ENCODE results near the gene CDK15.

Gene CDK15

DNA sequence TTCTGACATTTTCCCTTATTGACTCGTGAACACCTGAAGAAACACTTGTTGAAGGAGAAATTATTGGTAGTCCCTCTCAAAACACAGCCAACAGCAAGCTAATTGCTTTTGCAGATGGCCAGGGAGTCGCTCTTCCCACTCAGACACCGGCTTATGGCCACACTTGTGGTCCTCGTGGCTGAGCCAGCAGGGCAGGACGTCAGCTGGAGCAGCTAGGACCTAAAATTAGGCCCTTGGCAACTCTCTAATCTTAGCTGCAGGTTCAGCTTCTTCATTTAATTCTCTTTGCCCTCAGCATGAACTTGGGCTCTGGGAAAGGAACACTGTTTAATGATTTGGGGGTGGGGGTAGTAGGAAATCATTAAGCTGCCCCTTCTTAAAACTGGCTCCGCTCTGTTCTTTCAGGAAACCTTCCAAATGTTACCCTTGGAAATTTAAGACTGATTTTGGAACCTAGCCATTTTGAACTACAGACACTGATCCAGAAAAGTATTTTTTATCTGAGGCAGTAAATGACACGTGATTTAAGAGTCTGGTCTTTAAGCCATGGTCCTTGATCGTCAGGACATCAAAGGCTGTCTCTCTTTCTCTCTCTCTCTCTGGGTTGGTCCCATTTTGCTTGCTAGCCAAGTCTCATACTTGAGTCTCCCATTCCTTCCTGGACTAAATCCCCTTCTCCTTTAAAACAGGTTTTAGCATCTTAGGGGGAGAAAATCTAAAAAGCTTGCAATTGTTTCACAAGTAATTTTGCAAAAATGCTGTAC lies 77.5 kb downstream of the CDK15 start:
- TF ChIP-seq, protein P1, sequence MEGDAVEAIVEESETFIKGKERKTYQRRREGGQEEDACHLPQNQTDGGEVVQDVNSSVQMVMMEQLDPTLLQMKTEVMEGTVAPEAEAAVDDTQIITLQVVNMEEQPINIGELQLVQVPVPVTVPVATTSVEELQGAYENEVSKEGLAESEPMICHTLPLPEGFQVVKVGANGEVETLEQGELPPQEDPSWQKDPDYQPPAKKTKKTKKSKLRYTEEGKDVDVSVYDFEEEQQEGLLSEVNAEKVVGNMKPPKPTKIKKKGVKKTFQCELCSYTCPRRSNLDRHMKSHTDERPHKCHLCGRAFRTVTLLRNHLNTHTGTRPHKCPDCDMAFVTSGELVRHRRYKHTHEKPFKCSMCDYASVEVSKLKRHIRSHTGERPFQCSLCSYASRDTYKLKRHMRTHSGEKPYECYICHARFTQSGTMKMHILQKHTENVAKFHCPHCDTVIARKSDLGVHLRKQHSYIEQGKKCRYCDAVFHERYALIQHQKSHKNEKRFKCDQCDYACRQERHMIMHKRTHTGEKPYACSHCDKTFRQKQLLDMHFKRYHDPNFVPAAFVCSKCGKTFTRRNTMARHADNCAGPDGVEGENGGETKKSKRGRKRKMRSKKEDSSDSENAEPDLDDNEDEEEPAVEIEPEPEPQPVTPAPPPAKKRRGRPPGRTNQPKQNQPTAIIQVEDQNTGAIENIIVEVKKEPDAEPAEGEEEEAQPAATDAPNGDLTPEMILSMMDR (IDR thresholded peaks at IDR 0.05; ENCODE audit: low read depth, low read length): no peak
- Histone ChIP-seq H3K27ac (no peak overlapping the region), H3K27me3 (ENCODE audit: insufficient read depth, low read depth, severe bottlenecking) (no peaks in the 10 kb centered on the region), H3K9me3 (ENCODE audit: severe bottlenecking) (no peaks in the 10 kb centered on the region), H3K36me3 (no peaks in the 10 kb centered on the region), H3K4me3 (ENCODE audit: low read depth, low read length) (no peak overlapping the region)
- peak; percentile 67 for DNase-seq

DNA sequence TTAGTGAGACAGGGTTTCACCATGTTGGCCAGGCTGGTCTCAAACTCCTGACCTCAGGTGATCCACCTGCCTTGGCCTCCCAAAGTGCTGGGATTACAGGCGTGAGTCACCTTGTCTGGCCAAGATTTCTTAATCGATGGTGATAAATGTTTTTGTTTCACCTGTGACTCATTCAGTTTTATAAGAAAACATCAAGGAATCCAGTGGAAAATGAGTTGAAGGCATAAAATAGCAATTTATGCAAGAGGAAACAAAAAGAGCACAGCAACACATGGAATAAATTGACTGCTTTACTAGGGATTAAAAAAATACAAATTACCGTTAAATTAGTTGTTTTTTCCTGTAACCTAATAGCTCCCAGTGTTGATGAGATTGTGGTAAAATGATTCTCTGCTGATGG lies 80.2 kb downstream of the CDK15 start:
- TF ChIP-seq, protein P1 (IDR thresholded peaks at IDR 0.05; ENCODE audit: low read depth, low read length): no peak
- H3K27me3 ChIP-seq (ENCODE audit: insufficient read depth, low read depth, severe bottlenecking): no peaks in the 10 kb centered on the region
- no peak for DNase-seq

DNA sequence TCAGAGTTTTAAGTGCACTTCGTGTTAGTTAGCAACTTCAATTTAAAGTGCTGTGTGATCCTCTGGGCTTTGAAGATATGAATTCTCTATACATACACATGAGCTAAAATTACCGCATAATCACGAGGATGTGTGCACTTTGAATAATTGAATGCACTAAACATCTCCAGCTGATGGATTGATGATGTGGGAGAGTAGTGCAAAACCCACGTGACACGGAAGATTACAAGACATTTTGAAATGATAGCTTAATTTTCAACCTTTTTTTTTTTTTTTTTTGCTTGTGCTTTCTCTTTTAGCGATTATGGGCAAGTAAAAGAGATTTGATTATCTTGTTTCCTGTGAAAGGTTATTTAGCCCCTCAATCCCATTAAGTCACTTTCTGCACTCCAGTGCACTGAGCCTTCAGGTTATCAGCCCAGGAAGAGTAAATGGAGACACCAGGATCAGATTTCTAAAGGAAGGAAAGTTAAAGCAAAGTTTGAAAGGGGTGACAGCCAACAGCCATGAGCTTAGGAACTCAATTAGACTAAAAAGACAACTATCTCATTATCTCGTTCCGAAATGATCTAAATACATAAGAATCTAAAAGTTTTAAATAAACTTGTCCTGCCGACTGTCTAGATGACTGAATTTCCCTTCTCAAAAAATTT lies 81.6 kb downstream of the CDK15 start:
- peak; percentile 20 for DNase-seq
- TF ChIP-seq, protein P1 (IDR thresholded peaks at IDR 0.05; ENCODE audit: low read depth, low read length): no peak
- H3K4me3 ChIP-seq (ENCODE audit: low read depth, low read length): no peak overlapping the region

More for the DNA sequence above, 80.2 kb downstream of the CDK15 start:
- no peaks in the 10 kb centered on the region for H3K36me3 ChIP-seq
- H3K4me3 ChIP-seq (ENCODE audit: low read depth, low read length): no peak overlapping the region
- H3K27ac ChIP-seq: no peak overlapping the region
- H3K9me3 ChIP-seq (ENCODE audit: severe bottlenecking): no peaks in the 10 kb centered on the region

DNA sequence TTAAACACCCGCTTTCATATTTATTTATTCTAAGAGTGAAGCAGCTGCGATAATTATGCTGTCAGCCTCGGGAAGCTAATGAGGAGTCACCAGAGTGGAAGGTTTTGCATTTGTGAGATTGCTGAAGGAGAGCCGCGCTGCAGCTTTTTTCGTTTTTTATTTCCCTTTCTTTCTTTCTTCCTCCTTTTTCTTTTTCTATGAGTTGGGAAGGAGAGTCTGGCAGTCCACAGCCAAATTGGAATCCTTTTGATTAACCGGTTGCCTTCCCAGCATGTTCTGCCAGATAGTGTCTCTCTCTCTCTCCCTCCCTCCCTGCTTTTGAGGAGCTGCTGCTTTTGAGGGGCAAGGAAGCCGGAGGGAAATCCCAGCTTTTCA lies 82.1 kb downstream of the CDK15 start:
- H3K9me3 ChIP-seq (ENCODE audit: severe bottlenecking): no peaks in the 10 kb centered on the region
- no peak overlapping the region for H3K27ac ChIP-seq
- TF ChIP-seq, protein P1 (IDR thresholded peaks at IDR 0.05; ENCODE audit: low read depth, low read length): no peak
- no peak overlapping the region for H3K4me3 ChIP-seq (ENCODE audit: low read depth, low read length)
- DNase-seq: no peak
- H3K36me3 ChIP-seq: no peaks in the 10 kb centered on the region
- H3K27me3 ChIP-seq (ENCODE audit: insufficient read depth, low read depth, severe bottlenecking): no peaks in the 10 kb centered on the region

More for the DNA sequence above, 81.6 kb downstream of the CDK15 start:
- no peak overlapping the region for H3K27ac ChIP-seq
- no peaks in the 10 kb centered on the region for H3K27me3 ChIP-seq (ENCODE audit: insufficient read depth, low read depth, severe bottlenecking)
- no peaks in the 10 kb centered on the region for H3K36me3 ChIP-seq
- H3K9me3 ChIP-seq (ENCODE audit: severe bottlenecking): no peaks in the 10 kb centered on the region

DNA sequence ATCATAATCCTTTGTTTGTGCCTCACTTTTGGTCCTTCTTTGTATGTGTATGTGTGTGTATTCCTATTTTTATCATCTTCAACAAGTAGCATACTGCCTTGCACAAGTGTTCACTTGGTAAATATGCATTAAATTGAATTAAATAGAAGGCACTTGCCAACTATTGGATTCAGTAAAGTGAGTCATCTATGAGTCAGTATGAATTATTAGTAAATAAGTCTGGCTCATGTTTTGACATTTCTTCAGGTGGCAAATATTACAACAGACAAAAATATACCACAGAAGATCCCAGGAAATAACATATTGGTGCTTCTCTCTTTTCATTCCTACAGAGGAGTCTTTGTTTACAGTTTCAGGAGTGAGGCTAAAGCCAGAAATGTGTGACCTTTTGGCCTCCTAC lies 84.1 kb downstream of the CDK15 start:
- H3K36me3 ChIP-seq: no peaks in the 10 kb centered on the region
- no peak overlapping the region for H3K4me3 ChIP-seq (ENCODE audit: low read depth, low read length)
- H3K9me3 ChIP-seq (ENCODE audit: severe bottlenecking): no peaks in the 10 kb centered on the region
- no peak overlapping the region for H3K27ac ChIP-seq
- H3K27me3 ChIP-seq (ENCODE audit: insufficient read depth, low read depth, severe bottlenecking): no peaks in the 10 kb centered on the region
- no peak for DNase-seq
- TF ChIP-seq, protein P1 (IDR thresholded peaks at IDR 0.05; ENCODE audit: low read depth, low read length): no peak

All from WERI-Rb-1 (cell line).